CD8-positive, alpha-beta memory T cell (primary cell): Measurements from ENCODE around the gene RPL27. TPM values are rescaled to one million over a fixed set of nuclear protein-coding genes. Genes with fewer than 3 reads are reported as not detected.

Experiments
- CTCF ChIA-PET: fragments of 350-600 bp; sonication (Branson Sonifier 250); formaldehyde crosslinking; loops from one replicate; lab custom pipeline; 2021; ENCODE audit warnings: antibody characterized with exemption; lab: Charles Lee
- POLR2A ChIA-PET: fragments of 350-600 bp; sonication (Branson Sonifier 250); formaldehyde crosslinking; loops from one replicate; lab custom pipeline; 2021; ENCODE audit warnings: antibody characterized with exemption; lab: Charles Lee
- DNase-seq, 5 donors: peaks; one replicate each; pipeline versions ENCODE4 v3.0.0 to v3.0.0-alpha.2; 2020 to 2022; ENCODE audit warnings: mixed read lengths in 1 of 5
- H3K27ac ChIP-seq: one replicate; pipeline ENCODE4 v1.7.0; 2013; ENCODE audit warnings: low read depth, mild to moderate bottlenecking, low read length, moderate library complexity
- H3K27me3 ChIP-seq: 2 replicates; pipeline ENCODE4 v1.7.0; 2013; ENCODE audit warnings: low read length, mild to moderate bottlenecking; ENCODE audit not compliant: insufficient read depth, poor library complexity, severe bottlenecking
- H3K36me3 ChIP-seq: 2 replicates; pipeline ENCODE4 v1.7.0; 2013; ENCODE audit warnings: mild to moderate bottlenecking, low read length, moderate library complexity; ENCODE audit not compliant: insufficient read depth
- H3K4me1 ChIP-seq: 2 replicates; pipeline ENCODE4 v1.7.0; 2013; ENCODE audit warnings: mild to moderate bottlenecking, low read length, moderate library complexity; ENCODE audit not compliant: insufficient read depth
- H3K4me3 ChIP-seq: 2 replicates; pipeline ENCODE4 v1.7.0; 2013; ENCODE audit warnings: mild to moderate bottlenecking, low read length
- H3K9me3 ChIP-seq: 2 replicates; pipeline ENCODE4 v1.7.0; 2013; ENCODE audit warnings: mild to moderate bottlenecking, low read length
- H3K27ac Mint-ChIP-seq, 8 donors: one replicate each; pipeline ENCODE4 v1.8.0; 2020 to 2021; ENCODE audit warnings: mixed read lengths in 8 of 8, mild to moderate bottlenecking in 6 of 8, inconsistent platforms in 3 of 8, moderate library complexity in 3 of 8
- H3K27me3 Mint-ChIP-seq, 2 donors: one replicate each; pipeline ENCODE4 v1.8.0; 2020 to 2021; ENCODE audit warnings: mixed read lengths in 2 of 2, mild to moderate bottlenecking in 1 of 2, moderate library complexity in 1 of 2
- H3K36me3 Mint-ChIP-seq, 3 donors: one replicate each; pipeline ENCODE4 v1.8.0; 2020 to 2021; ENCODE audit warnings: mixed read lengths in 3 of 3, inconsistent platforms in 1 of 3, mild to moderate bottlenecking in 1 of 3
- H3K4me1 Mint-ChIP-seq, 3 donors: one replicate each; pipeline ENCODE4 v1.8.0; 2020 to 2021; ENCODE audit warnings: mixed read lengths in 3 of 3, inconsistent platforms in 1 of 3, mild to moderate bottlenecking in 1 of 3
- H3K4me3 Mint-ChIP-seq, 7 donors: one replicate each; pipeline ENCODE4 v1.8.0; 2020 to 2021; ENCODE audit warnings: mixed read lengths in 7 of 7, mild to moderate bottlenecking in 6 of 7, moderate library complexity in 4 of 7, inconsistent platforms in 2 of 7
- H3K9me3 Mint-ChIP-seq, 5 donors: one replicate each; pipeline ENCODE4 v1.8.0; 2020 to 2022; ENCODE audit warnings: mixed read lengths in 5 of 5, mild to moderate bottlenecking in 3 of 5, moderate library complexity in 2 of 5, inconsistent platforms in 1 of 5
- polyA plus RNA-seq: library from polyadenylated mRNA; unstranded; fragments of 300-500 nt; fragmentation: Illumina TruSeq; gene quantifications from one replicate; pipeline ENCODE4 v1.2.3, GENCODE V29; 2021
- total RNA-seq, 2 experiments: library from RNA; stranded (reverse); gene quantifications; one replicate each; pipeline ENCODE4 v1.2.3, GENCODE V29; 2021

The RPL27 gene
- total RNA-seq (1,000 to 10,000 TPM; 1,412 to 1,428 TPM), polyA plus RNA-seq (1,922 TPM)

- peak within 1 kb of the TSS; percentile 89 to 100 (median 99) for H3K27ac Mint-ChIP-seq
Observed at GRCh38 chr17:42997984-42998938, at the start of gene RPL27. Gene RPL27 (plus strand): TSS chr17:42998419. CDS start chr17:42998751, 332 bp downstream.

GRCh38 chr17:42950044-42950783, 48.0 kb upstream of the RPL27 start:
- POLR2A ChIA-PET, result no interaction called here
- Mint-ChIP-seq H3K9me3 (no peaks in the 10 kb centered on the region), H3K4me3 (no peak overlapping the region), H3K4me1 (no peaks in the 10 kb centered on the region), H3K27me3 (no peaks in the 10 kb centered on the region), H3K27ac (no peak overlapping the region), H3K36me3 (peaks cover 0 to 62% (median 11%) of the 10 kb centered on the region in 3 donors)
- DNase-seq, result no peak
- Histone ChIP-seq H3K27ac (no peak overlapping the region), H3K27me3 (no peaks in the 10 kb centered on the region), H3K4me3 (no peak overlapping the region), H3K4me1 (no peaks in the 10 kb centered on the region), H3K9me3 (no peaks in the 10 kb centered on the region), H3K36me3 (peaks cover 13% of the 10 kb centered on the region)
- CTCF ChIA-PET, result no interaction called here

More at GRCh38 chr17:42997984-42998938, at the start of gene RPL27:
- H3K4me1 Mint-ChIP-seq, result peaks cover 22 to 31% (median 29%) of the 10 kb centered on the region in 3 donors
- H3K4me3 Mint-ChIP-seq, result peak within 1 kb of the TSS; percentile 79 to 97 (median 96)
- no peaks in the 10 kb centered on the region for H3K27me3 Mint-ChIP-seq
- no peaks in the 10 kb centered on the region for H3K9me3 ChIP-seq
- H3K27me3 ChIP-seq, result no peaks in the 10 kb centered on the region
- POLR2A ChIA-PET, result interaction anchor here (0.6 to 2.2 kb wide), 28 partner anchors 9 to 1904 kb away, joined by 3 to 28 read pairs (median 5); partner anchors contain the start of genes ARL4D, BECN1, BRCA1 and DHX8
- peak within 1 kb of the TSS; percentile 90 for H3K4me3 ChIP-seq
- CTCF ChIA-PET, result interaction anchor here (0.7 to 2.4 kb wide), 24 partner anchors 9 to 485 kb away, joined by 3 to 16 read pairs (median 4); partner anchors contain the start of genes BRCA1, DHX8, IFI35 and NBR1
- no peaks in the 10 kb centered on the region for H3K9me3 Mint-ChIP-seq
- peak; percentile 92 to 99 (median 97) for DNase-seq
- H3K36me3 ChIP-seq, result peaks cover 18% of the 10 kb centered on the region
- peaks cover 22% of the 10 kb centered on the region for H3K4me1 ChIP-seq
- peak within 1 kb of the TSS; percentile 94 for H3K27ac ChIP-seq
- peaks cover 3 to 56% (median 4%) of the 10 kb centered on the region in 3 donors for H3K36me3 Mint-ChIP-seq

- CTCF ChIA-PET, result interaction anchor here (0.6 kb wide), 1 partner anchor 390 kb away, joined by 3 read pairs; no protein-coding TSS in a partner anchor
- H3K27ac ChIP-seq, result no peak overlapping the region
- Mint-ChIP-seq H3K27ac (peak overlapping the region in 2 of 8 donors; percentile 26 to 43), H3K36me3 (peaks cover 4 to 79% (median 20%) of the 10 kb centered on the region in 3 donors), H3K9me3 (no peaks in the 10 kb centered on the region), H3K27me3 (no peaks in the 10 kb centered on the region), H3K4me1 (no peaks in the 10 kb centered on the region), H3K4me3 (no peak overlapping the region)
- H3K4me1 ChIP-seq, result no peaks in the 10 kb centered on the region
- no peak overlapping the region for H3K4me3 ChIP-seq
- peaks cover 33% of the 10 kb centered on the region for H3K36me3 ChIP-seq
- no peaks in the 10 kb centered on the region for H3K9me3 ChIP-seq
- no peak for DNase-seq
- H3K27me3 ChIP-seq, result no peaks in the 10 kb centered on the region
- POLR2A ChIA-PET, result no interaction called here
Observed at GRCh38 chr17:42953669-42954068, 44.5 kb upstream of the RPL27 start.

- H3K9me3 Mint-ChIP-seq, result peaks cover 0 to 3% (median 0%) of the 10 kb centered on the region in 5 donors
- H3K4me1 Mint-ChIP-seq, result peaks cover 12 to 23% (median 23%) of the 10 kb centered on the region in 3 donors
- H3K27me3 Mint-ChIP-seq, result no peaks in the 10 kb centered on the region
- POLR2A ChIA-PET, result interaction anchor here (0.8 kb wide), 2 partner anchors 34 to 50 kb away, joined by 4 to 5 read pairs; partner anchors contain the start of gene RPL27
- peaks cover 0 to 40% (median 13%) of the 10 kb centered on the region in 3 donors for H3K36me3 Mint-ChIP-seq
- Histone ChIP-seq H3K9me3 (no peaks in the 10 kb centered on the region), H3K4me3 (peak within 1 kb of the TSS; percentile 91), H3K27ac (peak within 1 kb of the TSS; percentile 79), H3K4me1 (peaks cover 8% of the 10 kb centered on the region), H3K27me3 (no peaks in the 10 kb centered on the region), H3K36me3 (peaks cover 17% of the 10 kb centered on the region)
- H3K27ac Mint-ChIP-seq, result peak within 1 kb of the TSS; percentile 84 to 99 (median 96)
- peak within 1 kb of the TSS; percentile 86 to 100 (median 95) for H3K4me3 Mint-ChIP-seq
- DNase-seq, result peak; percentile 86 to 94 (median 87)
- CTCF ChIA-PET, result interaction anchor here (1.2 to 2.1 kb wide), 2 partner anchors 34 kb away, joined by 6 to 9 read pairs; partner anchors contain the start of gene RPL27
Observed at GRCh38 chr17:42964161-42964932, 33.9 kb upstream of the RPL27 start, which contains the start of gene AARSD1. Gene AARSD1 (minus strand): TSS chr17:42964454. CDS start chr17:42964440, 14 bp downstream.

GRCh38 chr17:42967925-42968324, 30.3 kb upstream of the RPL27 start:
- no peak overlapping the region for H3K4me3 Mint-ChIP-seq
- H3K9me3 Mint-ChIP-seq, result peaks cover 0 to 3% (median 0%) of the 10 kb centered on the region in 5 donors
- ChIA-PET CTCF (no interaction called here), POLR2A (no interaction called here)
- no peaks in the 10 kb centered on the region for H3K36me3 ChIP-seq
- DNase-seq, result no peak
- H3K4me1 ChIP-seq, result peaks cover 8% of the 10 kb centered on the region
- H3K27ac ChIP-seq, result no peak overlapping the region
- peaks cover 0 to 2% of the 10 kb centered on the region in 2 donors for H3K27me3 Mint-ChIP-seq
- no peak overlapping the region for H3K4me3 ChIP-seq
- H3K27me3 ChIP-seq, result no peaks in the 10 kb centered on the region
- H3K36me3 Mint-ChIP-seq, result peaks cover 0 to 11% (median 6%) of the 10 kb centered on the region in 3 donors
- peaks cover 12 to 16% (median 14%) of the 10 kb centered on the region in 3 donors for H3K4me1 Mint-ChIP-seq
- no peaks in the 10 kb centered on the region for H3K9me3 ChIP-seq
- peak overlapping the region in 1 of 8 donors; percentile 52 for H3K27ac Mint-ChIP-seq

- Histone ChIP-seq H3K4me1 (no peaks in the 10 kb centered on the region), H3K9me3 (no peaks in the 10 kb centered on the region), H3K27ac (no peak overlapping the region), H3K27me3 (no peaks in the 10 kb centered on the region), H3K36me3 (no peaks in the 10 kb centered on the region), H3K4me3 (no peak overlapping the region)
- peaks cover 0 to 3% (median 0%) of the 10 kb centered on the region in 5 donors for H3K9me3 Mint-ChIP-seq
- H3K4me3 Mint-ChIP-seq, result no peak overlapping the region
- peaks cover 0 to 2% of the 10 kb centered on the region in 2 donors for H3K27me3 Mint-ChIP-seq
- peaks cover 0 to 6% (median 4%) of the 10 kb centered on the region in 3 donors for H3K36me3 Mint-ChIP-seq
- CTCF ChIA-PET, result interaction anchor here (1.1 kb wide), 1 partner anchor 10 kb away, joined by 3 read pairs; the partner anchor contains the start of gene PTGES3L
- no peak for DNase-seq
- no peak overlapping the region for H3K27ac Mint-ChIP-seq
- POLR2A ChIA-PET, result interaction anchor here (0.5 kb wide), 1 partner anchor 52 kb away, joined by 5 read pairs; no protein-coding TSS in a partner anchor
- peaks cover 5 to 6% (median 6%) of the 10 kb centered on the region in 3 donors for H3K4me1 Mint-ChIP-seq
Observed at GRCh38 chr17:42969001-42969581, 29.1 kb upstream of the RPL27 start.
